GM21447 (cell line): Measurements from ENCODE around the gene CHKA.

Experiments used
- ATAC-seq: cut with Tn5 transposase; IDR thresholded peaks from one replicate; pipeline ENCODE4 v1.9.1; 2021; ENCODE audit not compliant: unreplicated experiment

The CHKA gene

GRCh38 chr11:68016904-68017817 is 104.0 kb downstream of the CHKA start:
- ATAC-seq, result no peak

GRCh38 chr11:68016161-68016903 is 104.9 kb downstream of the CHKA start:
- ATAC-seq, result no peak

GRCh38 chr11:68015467-68015866 is 105.7 kb downstream of the CHKA start:
- no peak for ATAC-seq

GRCh38 chr11:68014947-68015447 is 106.2 kb downstream of the CHKA start:
- no peak for ATAC-seq

- no peak for ATAC-seq
Measured at GRCh38 chr11:68014157-68014946, 106.8 kb downstream of the CHKA start.

- ATAC-seq, result no peak
Measured at GRCh38 chr11:68013611-68014156, 107.5 kb downstream of the CHKA start.

- no peak for ATAC-seq
Measured at GRCh38 chr11:68012843-68013610, 108.2 kb downstream of the CHKA start.

- ATAC-seq, result no peak
Measured at GRCh38 chr11:68012044-68012842, 108.9 kb downstream of the CHKA start.

- no peak for ATAC-seq
Measured at GRCh38 chr11:68011051-68011943, 109.9 kb downstream of the CHKA start.

- no peak for ATAC-seq
Measured at GRCh38 chr11:68010090-68011041, 110.8 kb downstream of the CHKA start, which contains the start of gene ALDH3B1. Gene ALDH3B1, plus strand, starts transcription at chr11:68010327. Its CDS starts 4,971 bp downstream, at chr11:68015298.

GRCh38 chr11:68009391-68010089 is 111.6 kb downstream of the CHKA start:
- no peak for ATAC-seq

- ATAC-seq, result no peak
Measured at GRCh38 chr11:68008381-68009337, 112.5 kb downstream of the CHKA start.

GRCh38 chr11:68007498-68008380 is 113.4 kb downstream of the CHKA start:
- no peak for ATAC-seq

- no peak for ATAC-seq
Measured at GRCh38 chr11:68006606-68007166, 114.5 kb downstream of the CHKA start.
